WTC11 (cell line): Measurements from ENCODE around the gene ACTN2. TPM values are rescaled to one million over a fixed set of nuclear protein-coding genes. Genes with fewer than 3 reads are reported as not detected.

Experiments used
- ATAC-seq: fragments of 200-7000 bp; cut with Tn5 transposase; 2 replicates; pipeline ENCODE4 v1.10.0; 2021; ENCODE audit warnings: mild to moderate bottlenecking, moderate library complexity
- CTCF ChIA-PET: fragments of 300-600 bp; sonication (Branson Sonifier 250); formaldehyde crosslinking; loops from one replicate; lab custom pipeline; 2021; ENCODE audit warnings: antibody characterized with exemption; lab: Charles Lee
- POLR2A ChIA-PET: fragments of 350-600 bp; sonication (Branson Sonifier 250); formaldehyde crosslinking; loops from one replicate; lab custom pipeline; 2021; ENCODE audit warnings: antibody characterized with exemption; lab: Charles Lee
- DNase-seq: peaks from one replicate; pipeline ENCODE4 v3.0.0; 2021; ENCODE audit warnings: low spot score
- H3K27ac Mint-ChIP-seq: 2 replicates; pipeline ENCODE4 v1.8.0; 2021; ENCODE audit warnings: mixed read lengths
- H3K27me3 Mint-ChIP-seq: 2 replicates; pipeline ENCODE4 v1.8.0; 2021; ENCODE audit warnings: low read depth, mild to moderate bottlenecking, moderate library complexity, mixed read lengths
- H3K36me3 Mint-ChIP-seq: 2 replicates; pipeline ENCODE4 v1.8.0; 2021; ENCODE audit warnings: mixed read lengths
- H3K4me1 Mint-ChIP-seq: 2 replicates; pipeline ENCODE4 v1.8.0; 2022; ENCODE audit warnings: mixed read lengths
- H3K4me3 Mint-ChIP-seq: 2 replicates; pipeline ENCODE4 v1.8.0; 2021; ENCODE audit warnings: mild to moderate bottlenecking, moderate library complexity, mixed read lengths
- H3K9me3 Mint-ChIP-seq: 2 replicates; pipeline ENCODE4 v1.8.0; 2021; ENCODE audit warnings: mixed read lengths
- FOXJ3 ChIP-seq: sonication (generic); formaldehyde crosslinking; IDR thresholded peaks from 2 replicates; pipeline ENCODE4 v1.9.0; 2021; ENCODE audit warnings: missing genetic modification reagents, mild to moderate bottlenecking, borderline replicate concordance
- IRF2 ChIP-seq: sonication (generic); formaldehyde crosslinking; IDR thresholded peaks from 2 replicates; pipeline ENCODE4 v1.8.0; 2022; ENCODE audit warnings: low read depth, missing genetic modification reagents, borderline replicate concordance
- JAZF1 ChIP-seq: fragments of 250-450 bp; sonication (Bioruptor Pico); IDR thresholded peaks from 2 replicates; pipeline ENCODE4 v1.9.0; 2021; ENCODE audit warnings: moderate library complexity, mild to moderate bottlenecking, inconsistent platforms
- JUN ChIP-seq: sonication (generic); formaldehyde crosslinking; IDR thresholded peaks from 2 replicates; pipeline ENCODE4 v1.8.0; 2023; ENCODE audit warnings: mild to moderate bottlenecking, missing genetic modification reagents
- NR2C2 ChIP-seq: sonication (generic); formaldehyde crosslinking; IDR thresholded peaks from 2 replicates; pipeline ENCODE4 v1.8.0; 2022; ENCODE audit warnings: mild to moderate bottlenecking, missing genetic modification reagents
- NR3C1 ChIP-seq: sonication (generic); formaldehyde crosslinking; conservative IDR thresholded peaks from 2 replicates; pipeline ENCODE4 v1.8.1; 2023; ENCODE audit warnings: low read depth, mild to moderate bottlenecking, missing genetic modification reagents
- OVOL2 ChIP-seq: fragments of 250-450 bp; sonication (Bioruptor Pico); IDR thresholded peaks from 2 replicates; pipeline ENCODE4 v1.9.0; 2021; ENCODE audit warnings: mild to moderate bottlenecking, borderline replicate concordance
- SOX15 ChIP-seq: fragments of 250-450 bp; sonication (Bioruptor Pico); IDR thresholded peaks from 2 replicates; pipeline ENCODE4 v1.9.0; 2021; ENCODE audit warnings: mild to moderate bottlenecking
- TEAD1 ChIP-seq: sonication (generic); formaldehyde crosslinking; IDR thresholded peaks from 2 replicates; pipeline ENCODE4 v1.8.0; 2022; ENCODE audit warnings: mild to moderate bottlenecking, missing genetic modification reagents
- ZBTB21 ChIP-seq: sonication (generic); formaldehyde crosslinking; IDR thresholded peaks from 2 replicates; pipeline ENCODE4 v1.8.1; 2023; ENCODE audit warnings: mild to moderate bottlenecking, missing genetic modification reagents, borderline replicate concordance
- ZNF121 ChIP-seq: sonication (generic); formaldehyde crosslinking; IDR thresholded peaks from 2 replicates; pipeline ENCODE4 v1.8.0; 2023; ENCODE audit warnings: missing genetic modification reagents
- total RNA-seq: library from RNA; stranded (reverse); gene quantifications from 3 replicates; pipeline ENCODE4 v1.2.3, GENCODE V29; 2021
- TF ChIP-seq, protein P1 (sequence below): sonication (generic); formaldehyde crosslinking; IDR thresholded peaks from 2 replicates; pipeline ENCODE4 v1.8.0; 2022; ENCODE audit warnings: mild to moderate bottlenecking, missing genetic modification reagents
- TF ChIP-seq, protein P2 (sequence below): fragments of 250-450 bp; sonication (Bioruptor Pico); IDR thresholded peaks from 2 replicates; pipeline ENCODE4 v1.9.0; 2021; ENCODE audit warnings: mild to moderate bottlenecking
- TF ChIP-seq, protein P3 (sequence below): sonication (generic); formaldehyde crosslinking; IDR thresholded peaks from 2 replicates; pipeline ENCODE4 v1.8.0; 2022; ENCODE audit warnings: mild to moderate bottlenecking, missing genetic modification reagents
- TF ChIP-seq, protein P4 (sequence below): sonication (generic); formaldehyde crosslinking; IDR thresholded peaks from 2 replicates; pipeline ENCODE4 v1.8.1; 2022; ENCODE audit warnings: low read depth, mild to moderate bottlenecking, moderate library complexity, missing genetic modification reagents, borderline replicate concordance
- TF ChIP-seq, protein P5 (sequence below): sonication (generic); formaldehyde crosslinking; IDR thresholded peaks from 2 replicates; pipeline ENCODE4 v1.8.1; 2023; ENCODE audit warnings: mild to moderate bottlenecking, missing genetic modification reagents, moderate library complexity
- TF ChIP-seq, protein P6 (sequence below): sonication (generic); formaldehyde crosslinking; conservative IDR thresholded peaks from 2 replicates; pipeline ENCODE4 v1.8.1; 2022; ENCODE audit warnings: mild to moderate bottlenecking, missing genetic modification reagents
- TF ChIP-seq, protein P7 (sequence below): sonication (generic); formaldehyde crosslinking; IDR thresholded peaks from 2 replicates; pipeline ENCODE4 v1.8.0; 2023; ENCODE audit warnings: missing genetic modification reagents
- TF ChIP-seq, protein P8 (sequence below): sonication (generic); formaldehyde crosslinking; IDR thresholded peaks from 2 replicates; pipeline ENCODE4 v1.8.1; 2022; ENCODE audit warnings: low read depth, missing genetic modification reagents, borderline replicate concordance
- TF ChIP-seq, protein P9 (sequence below): sonication (generic); formaldehyde crosslinking; IDR thresholded peaks from 2 replicates; pipeline ENCODE4 v1.8.1; 2022; ENCODE audit warnings: mild to moderate bottlenecking, moderate library complexity, missing genetic modification reagents
- TF ChIP-seq, protein P10 (sequence below): sonication (generic); formaldehyde crosslinking; IDR thresholded peaks from 2 replicates; pipeline ENCODE4 v1.8.1; 2023; ENCODE audit warnings: mild to moderate bottlenecking, moderate library complexity, missing genetic modification reagents

ACTN2 gene
- total RNA-seq, 1 experiment from 2014 or later, result 2.0 TPM

DNA sequence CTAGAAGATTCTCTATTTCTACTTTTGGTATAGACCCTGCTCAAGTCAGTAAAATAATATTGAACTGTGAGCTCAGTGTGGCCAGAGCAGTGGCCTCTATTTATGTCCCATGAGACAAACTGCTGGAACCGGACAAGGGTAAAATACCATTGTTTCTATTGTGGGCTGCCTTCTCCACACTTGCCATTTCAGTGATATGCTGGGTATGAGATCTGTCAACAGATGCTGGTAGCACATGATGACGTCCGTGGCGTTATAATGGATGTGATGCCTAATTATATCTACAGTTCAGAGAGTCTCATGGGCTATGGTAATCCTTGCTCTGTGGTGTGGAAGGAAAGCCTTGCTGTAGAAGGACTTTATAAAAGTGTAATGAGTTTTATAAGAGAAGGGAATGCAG, 2.4 kb downstream of the ACTN2 start (continued):
- TF ChIP-seq, protein P1, sequence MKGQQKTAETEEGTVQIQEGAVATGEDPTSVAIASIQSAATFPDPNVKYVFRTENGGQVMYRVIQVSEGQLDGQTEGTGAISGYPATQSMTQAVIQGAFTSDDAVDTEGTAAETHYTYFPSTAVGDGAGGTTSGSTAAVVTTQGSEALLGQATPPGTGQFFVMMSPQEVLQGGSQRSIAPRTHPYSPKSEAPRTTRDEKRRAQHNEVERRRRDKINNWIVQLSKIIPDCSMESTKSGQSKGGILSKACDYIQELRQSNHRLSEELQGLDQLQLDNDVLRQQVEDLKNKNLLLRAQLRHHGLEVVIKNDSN (CRISPR knock-in tag), result no peak
- TF ChIP-seq, protein P2, sequence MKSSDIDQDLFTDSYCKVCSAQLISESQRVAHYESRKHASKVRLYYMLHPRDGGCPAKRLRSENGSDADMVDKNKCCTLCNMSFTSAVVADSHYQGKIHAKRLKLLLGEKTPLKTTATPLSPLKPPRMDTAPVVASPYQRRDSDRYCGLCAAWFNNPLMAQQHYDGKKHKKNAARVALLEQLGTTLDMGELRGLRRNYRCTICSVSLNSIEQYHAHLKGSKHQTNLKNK (CRISPR knock-in tag), result no peak

DNA sequence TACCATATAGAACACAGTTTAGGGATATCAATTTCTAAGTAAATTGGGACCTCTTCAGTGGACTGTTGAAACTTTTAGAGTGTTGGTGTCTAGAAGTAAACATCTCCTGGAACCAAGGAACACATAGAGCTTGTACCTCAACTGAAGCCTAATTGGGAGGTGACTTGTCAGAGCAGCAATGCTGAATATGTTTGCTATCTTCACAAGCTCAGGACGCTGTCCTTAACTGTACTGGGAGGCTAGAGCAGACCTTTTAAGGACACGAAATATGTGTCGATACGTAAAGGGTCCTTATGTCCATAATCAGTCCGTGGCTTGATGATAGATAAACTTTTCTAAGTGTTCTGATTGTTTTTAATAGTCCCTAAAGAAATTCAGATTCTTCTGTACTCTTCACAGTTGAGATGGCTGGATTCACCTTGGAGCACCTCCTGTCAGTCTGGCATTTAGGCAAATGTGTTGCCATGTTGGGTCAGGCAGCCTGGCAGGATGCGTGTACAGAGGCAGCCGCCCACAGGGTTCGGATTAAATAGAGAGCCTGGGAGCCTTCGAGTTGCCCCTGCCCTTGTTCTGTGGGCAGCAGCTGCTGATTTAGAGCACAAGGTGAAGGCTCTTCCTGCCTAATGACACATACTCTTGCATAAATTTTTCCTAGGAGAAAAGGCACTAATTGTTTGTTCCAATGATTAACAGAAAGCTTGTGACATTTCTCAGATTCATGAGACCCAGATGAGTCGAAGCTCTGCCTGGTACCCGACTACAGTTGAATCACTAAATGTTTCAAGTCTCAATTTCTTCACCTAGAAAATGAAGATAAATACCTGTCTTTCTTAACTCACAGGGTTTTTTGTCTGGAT, 3.6 kb downstream of the ACTN2 start:
- DNase-seq, result no peak
- Mint-ChIP-seq H3K27me3 (peaks cover 38% of the 10 kb centered on the region), H3K4me3 (no peak overlapping the region), H3K36me3 (peaks cover 3% of the 10 kb centered on the region; the same call in 1 of the 2 replicates), H3K9me3 (peaks cover 9% of the 10 kb centered on the region), H3K4me1 (peaks cover 14% of the 10 kb centered on the region), H3K27ac (no peak overlapping the region)
- POLR2A ChIA-PET, result no interaction called here
- TF ChIP-seq, protein P3, sequence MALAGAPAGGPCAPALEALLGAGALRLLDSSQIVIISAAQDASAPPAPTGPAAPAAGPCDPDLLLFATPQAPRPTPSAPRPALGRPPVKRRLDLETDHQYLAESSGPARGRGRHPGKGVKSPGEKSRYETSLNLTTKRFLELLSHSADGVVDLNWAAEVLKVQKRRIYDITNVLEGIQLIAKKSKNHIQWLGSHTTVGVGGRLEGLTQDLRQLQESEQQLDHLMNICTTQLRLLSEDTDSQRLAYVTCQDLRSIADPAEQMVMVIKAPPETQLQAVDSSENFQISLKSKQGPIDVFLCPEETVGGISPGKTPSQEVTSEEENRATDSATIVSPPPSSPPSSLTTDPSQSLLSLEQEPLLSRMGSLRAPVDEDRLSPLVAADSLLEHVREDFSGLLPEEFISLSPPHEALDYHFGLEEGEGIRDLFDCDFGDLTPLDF (CRISPR knock-in tag), result no peak
- no peak for TF ChIP-seq OVOL2 (CRISPR knock-in tag)
- CTCF ChIA-PET, result interaction anchor here (0.5 kb wide), 1 partner anchor 64 kb away, joined by 3 read pairs; no protein-coding TSS in a partner anchor
- ATAC-seq, result no peak

DNA sequence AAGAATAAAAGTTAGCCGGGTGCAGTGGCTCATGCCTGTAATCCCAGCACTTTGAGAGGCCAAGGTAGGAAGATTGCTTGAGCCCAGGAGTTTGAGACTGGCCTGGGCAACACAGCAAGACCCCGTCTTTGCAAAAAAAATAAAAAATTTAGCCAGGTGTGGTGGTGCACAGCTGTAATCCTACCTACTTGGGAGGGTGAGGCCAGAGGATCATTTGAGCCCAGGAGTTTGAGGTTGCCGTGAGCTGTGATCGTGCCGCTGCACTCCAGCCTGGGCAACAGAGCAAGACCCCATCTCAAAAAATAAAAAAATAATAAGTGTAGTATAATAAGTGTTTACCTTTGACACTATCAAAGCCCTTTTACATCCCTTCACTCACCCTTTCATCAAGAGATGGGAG, 5.0 kb downstream of the ACTN2 start:
- CTCF ChIA-PET, result no interaction called here
- Mint-ChIP-seq H3K4me1 (peaks cover 8% of the 10 kb centered on the region), H3K27ac (no peak overlapping the region), H3K4me3 (no peak overlapping the region), H3K27me3 (peaks cover 26% of the 10 kb centered on the region), H3K36me3 (no peaks in the 10 kb centered on the region), H3K9me3 (no peaks in the 10 kb centered on the region)
- POLR2A ChIA-PET, result no interaction called here
- DNase-seq (no peak), ATAC-seq (no peak)
- TF ChIP-seq FOXJ3 (CRISPR knock-in tag), result no peak
- no peak for TF ChIP-seq JAZF1 (CRISPR knock-in tag)
- no peak for TF ChIP-seq IRF2 (CRISPR knock-in tag)
- TF ChIP-seq, protein P4, sequence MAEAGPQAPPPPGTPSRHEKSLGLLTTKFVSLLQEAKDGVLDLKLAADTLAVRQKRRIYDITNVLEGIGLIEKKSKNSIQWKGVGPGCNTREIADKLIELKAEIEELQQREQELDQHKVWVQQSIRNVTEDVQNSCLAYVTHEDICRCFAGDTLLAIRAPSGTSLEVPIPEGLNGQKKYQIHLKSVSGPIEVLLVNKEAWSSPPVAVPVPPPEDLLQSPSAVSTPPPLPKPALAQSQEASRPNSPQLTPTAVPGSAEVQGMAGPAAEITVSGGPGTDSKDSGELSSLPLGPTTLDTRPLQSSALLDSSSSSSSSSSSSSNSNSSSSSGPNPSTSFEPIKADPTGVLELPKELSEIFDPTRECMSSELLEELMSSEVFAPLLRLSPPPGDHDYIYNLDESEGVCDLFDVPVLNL, result no peak
- TF ChIP-seq JUN, result no peak
- TF ChIP-seq, protein P5, sequence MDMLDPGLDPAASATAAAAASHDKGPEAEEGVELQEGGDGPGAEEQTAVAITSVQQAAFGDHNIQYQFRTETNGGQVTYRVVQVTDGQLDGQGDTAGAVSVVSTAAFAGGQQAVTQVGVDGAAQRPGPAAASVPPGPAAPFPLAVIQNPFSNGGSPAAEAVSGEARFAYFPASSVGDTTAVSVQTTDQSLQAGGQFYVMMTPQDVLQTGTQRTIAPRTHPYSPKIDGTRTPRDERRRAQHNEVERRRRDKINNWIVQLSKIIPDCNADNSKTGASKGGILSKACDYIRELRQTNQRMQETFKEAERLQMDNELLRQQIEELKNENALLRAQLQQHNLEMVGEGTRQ (CRISPR knock-in tag), result no peak
- TF ChIP-seq, protein P6, sequence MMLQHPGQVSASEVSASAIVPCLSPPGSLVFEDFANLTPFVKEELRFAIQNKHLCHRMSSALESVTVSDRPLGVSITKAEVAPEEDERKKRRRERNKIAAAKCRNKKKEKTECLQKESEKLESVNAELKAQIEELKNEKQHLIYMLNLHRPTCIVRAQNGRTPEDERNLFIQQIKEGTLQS (CRISPR knock-in tag), result no peak
- TF ChIP-seq, protein P7, sequence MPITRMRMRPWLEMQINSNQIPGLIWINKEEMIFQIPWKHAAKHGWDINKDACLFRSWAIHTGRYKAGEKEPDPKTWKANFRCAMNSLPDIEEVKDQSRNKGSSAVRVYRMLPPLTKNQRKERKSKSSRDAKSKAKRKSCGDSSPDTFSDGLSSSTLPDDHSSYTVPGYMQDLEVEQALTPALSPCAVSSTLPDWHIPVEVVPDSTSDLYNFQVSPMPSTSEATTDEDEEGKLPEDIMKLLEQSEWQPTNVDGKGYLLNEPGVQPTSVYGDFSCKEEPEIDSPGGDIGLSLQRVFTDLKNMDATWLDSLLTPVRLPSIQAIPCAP (CRISPR knock-in tag), result no peak
- TF ChIP-seq ZNF121 (CRISPR knock-in tag), result no peak
- TF ChIP-seq, protein P8, sequence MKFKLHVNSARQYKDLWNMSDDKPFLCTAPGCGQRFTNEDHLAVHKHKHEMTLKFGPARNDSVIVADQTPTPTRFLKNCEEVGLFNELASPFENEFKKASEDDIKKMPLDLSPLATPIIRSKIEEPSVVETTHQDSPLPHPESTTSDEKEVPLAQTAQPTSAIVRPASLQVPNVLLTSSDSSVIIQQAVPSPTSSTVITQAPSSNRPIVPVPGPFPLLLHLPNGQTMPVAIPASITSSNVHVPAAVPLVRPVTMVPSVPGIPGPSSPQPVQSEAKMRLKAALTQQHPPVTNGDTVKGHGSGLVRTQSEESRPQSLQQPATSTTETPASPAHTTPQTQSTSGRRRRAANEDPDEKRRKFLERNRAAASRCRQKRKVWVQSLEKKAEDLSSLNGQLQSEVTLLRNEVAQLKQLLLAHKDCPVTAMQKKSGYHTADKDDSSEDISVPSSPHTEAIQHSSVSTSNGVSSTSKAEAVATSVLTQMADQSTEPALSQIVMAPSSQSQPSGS (CRISPR knock-in tag), result no peak
- TF ChIP-seq NR2C2 (CRISPR knock-in tag), result no peak
- TF ChIP-seq NR3C1 (CRISPR knock-in tag), result no peak
- TF ChIP-seq ZBTB21 (CRISPR knock-in tag), result no peak
- no peak for TF ChIP-seq SOX15 (CRISPR knock-in tag)
- TF ChIP-seq TEAD1 (CRISPR knock-in tag), result no peak
- TF ChIP-seq, protein P9, sequence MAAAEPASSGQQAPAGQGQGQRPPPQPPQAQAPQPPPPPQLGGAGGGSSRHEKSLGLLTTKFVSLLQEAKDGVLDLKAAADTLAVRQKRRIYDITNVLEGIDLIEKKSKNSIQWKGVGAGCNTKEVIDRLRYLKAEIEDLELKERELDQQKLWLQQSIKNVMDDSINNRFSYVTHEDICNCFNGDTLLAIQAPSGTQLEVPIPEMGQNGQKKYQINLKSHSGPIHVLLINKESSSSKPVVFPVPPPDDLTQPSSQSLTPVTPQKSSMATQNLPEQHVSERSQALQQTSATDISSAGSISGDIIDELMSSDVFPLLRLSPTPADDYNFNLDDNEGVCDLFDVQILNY (CRISPR knock-in tag), result no peak
- TF ChIP-seq, protein P10, sequence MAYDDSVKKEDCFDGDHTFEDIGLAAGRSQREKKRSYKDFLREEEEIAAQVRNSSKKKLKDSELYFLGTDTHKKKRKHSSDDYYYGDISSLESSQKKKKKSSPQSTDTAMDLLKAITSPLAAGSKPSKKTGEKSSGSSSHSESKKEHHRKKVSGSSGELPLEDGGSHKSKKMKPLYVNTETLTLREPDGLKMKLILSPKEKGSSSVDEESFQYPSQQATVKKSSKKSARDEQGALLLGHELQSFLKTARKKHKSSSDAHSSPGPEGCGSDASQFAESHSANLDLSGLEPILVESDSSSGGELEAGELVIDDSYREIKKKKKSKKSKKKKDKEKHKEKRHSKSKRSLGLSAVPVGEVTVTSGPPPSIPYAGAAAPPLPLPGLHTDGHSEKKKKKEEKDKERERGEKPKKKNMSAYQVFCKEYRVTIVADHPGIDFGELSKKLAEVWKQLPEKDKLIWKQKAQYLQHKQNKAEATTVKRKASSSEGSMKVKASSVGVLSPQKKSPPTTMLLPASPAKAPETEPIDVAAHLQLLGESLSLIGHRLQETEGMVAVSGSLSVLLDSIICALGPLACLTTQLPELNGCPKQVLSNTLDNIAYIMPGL, result no peak
